ENCODE data around the gene FMO1. TPM values are rescaled to one million over a fixed set of nuclear protein-coding genes. Genes with fewer than 3 reads are reported as not detected.

The FMO1 gene, protein sequence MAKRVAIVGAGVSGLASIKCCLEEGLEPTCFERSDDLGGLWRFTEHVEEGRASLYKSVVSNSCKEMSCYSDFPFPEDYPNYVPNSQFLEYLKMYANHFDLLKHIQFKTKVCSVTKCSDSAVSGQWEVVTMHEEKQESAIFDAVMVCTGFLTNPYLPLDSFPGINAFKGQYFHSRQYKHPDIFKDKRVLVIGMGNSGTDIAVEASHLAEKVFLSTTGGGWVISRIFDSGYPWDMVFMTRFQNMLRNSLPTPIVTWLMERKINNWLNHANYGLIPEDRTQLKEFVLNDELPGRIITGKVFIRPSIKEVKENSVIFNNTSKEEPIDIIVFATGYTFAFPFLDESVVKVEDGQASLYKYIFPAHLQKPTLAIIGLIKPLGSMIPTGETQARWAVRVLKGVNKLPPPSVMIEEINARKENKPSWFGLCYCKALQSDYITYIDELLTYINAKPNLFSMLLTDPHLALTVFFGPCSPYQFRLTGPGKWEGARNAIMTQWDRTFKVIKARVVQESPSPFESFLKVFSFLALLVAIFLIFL
- total RNA-seq (under 1 TPM in 2 of 4 donors, not detected in 2; 0.30 TPM), polyA plus RNA-seq (under 1 TPM in 2 of 3 donors, not detected in 1; 0.03 to 0.19 TPM)
- long read RNA-seq, donor 1: 0 reads
- long read RNA-seq, donor 2: 0 reads

DNA sequence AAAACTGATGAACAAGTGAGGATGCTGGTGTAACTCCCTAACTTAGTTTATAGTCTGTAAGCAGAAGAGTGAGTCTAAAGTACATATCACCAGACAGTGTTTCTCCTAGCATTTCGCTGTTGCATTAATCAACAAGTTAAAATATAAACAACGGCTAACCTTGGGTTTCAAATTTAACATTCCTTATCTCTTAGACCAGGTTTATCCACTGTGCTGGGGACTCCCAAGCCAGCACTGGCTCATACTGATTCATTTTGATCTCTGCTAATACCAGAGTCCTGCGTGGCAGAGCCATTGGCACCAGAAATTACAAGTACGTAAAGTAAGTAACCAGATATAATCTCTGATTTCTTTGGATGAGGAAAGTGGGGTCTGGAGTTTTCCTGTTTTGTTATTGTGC lies at the start of gene FMO1:
FMO1 (plus strand) TSS at position 193 of the 400 bp plus-strand sequence. CDS start 9,594 bp downstream, outside the sequence.
- Histone ChIP-seq H3K27ac (no peak within 1 kb of the TSS), H3K27me3 (ENCODE audit: insufficient read depth in 3 of 3, low read length in 2 of 3) (peaks cover 0 to 13% (median 0%) of the 10 kb centered on the region in 3 donors), H3K4me1 (no peaks in the 10 kb centered on the region), H3K4me3 (no peak within 1 kb of the TSS), H3K36me3 (ENCODE audit: insufficient read depth in 1 of 2, low read depth in 1 of 2) (no peaks in the 10 kb centered on the region), H3K9me3 (no peaks in the 10 kb centered on the region)
- TF ChIP-seq, protein P1, sequence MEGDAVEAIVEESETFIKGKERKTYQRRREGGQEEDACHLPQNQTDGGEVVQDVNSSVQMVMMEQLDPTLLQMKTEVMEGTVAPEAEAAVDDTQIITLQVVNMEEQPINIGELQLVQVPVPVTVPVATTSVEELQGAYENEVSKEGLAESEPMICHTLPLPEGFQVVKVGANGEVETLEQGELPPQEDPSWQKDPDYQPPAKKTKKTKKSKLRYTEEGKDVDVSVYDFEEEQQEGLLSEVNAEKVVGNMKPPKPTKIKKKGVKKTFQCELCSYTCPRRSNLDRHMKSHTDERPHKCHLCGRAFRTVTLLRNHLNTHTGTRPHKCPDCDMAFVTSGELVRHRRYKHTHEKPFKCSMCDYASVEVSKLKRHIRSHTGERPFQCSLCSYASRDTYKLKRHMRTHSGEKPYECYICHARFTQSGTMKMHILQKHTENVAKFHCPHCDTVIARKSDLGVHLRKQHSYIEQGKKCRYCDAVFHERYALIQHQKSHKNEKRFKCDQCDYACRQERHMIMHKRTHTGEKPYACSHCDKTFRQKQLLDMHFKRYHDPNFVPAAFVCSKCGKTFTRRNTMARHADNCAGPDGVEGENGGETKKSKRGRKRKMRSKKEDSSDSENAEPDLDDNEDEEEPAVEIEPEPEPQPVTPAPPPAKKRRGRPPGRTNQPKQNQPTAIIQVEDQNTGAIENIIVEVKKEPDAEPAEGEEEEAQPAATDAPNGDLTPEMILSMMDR (IDR thresholded peaks at IDR 0.05): no peak
- no peak for DNase-seq
- intact Hi-C loops (cut with DNase I): loop anchor here in 1 of 2 donors (5.0 kb wide), 1 partner anchor 64 kb away; the partner anchor contains the start of gene FMO4
- ATAC-seq: no peak
- 71 to 76% (median 74%) methylated on average over 4 of the region's 4 CpGs for WGBS, 3 donors

DNA sequence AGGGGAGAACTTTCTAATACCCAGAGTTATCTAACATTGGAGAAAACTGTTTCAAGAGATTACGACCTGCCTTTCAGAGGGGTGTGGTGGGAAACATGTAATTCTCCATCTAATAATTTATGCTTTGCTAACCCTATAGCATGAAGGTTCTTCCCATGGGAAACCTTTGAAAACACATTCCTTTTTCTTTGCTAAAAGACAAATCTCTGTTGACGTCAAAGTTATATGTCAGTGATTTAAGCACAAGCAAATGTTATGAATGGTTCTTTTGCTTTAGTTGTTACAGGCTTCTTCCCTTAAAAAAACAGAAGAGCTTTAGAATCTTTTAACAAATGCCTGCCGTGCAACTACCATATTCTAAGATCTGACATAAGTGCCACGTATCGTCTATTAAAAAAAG lies 44.0 kb upstream of the FMO1 start:
- peaks cover 0 to 37% of the 10 kb centered on the region in 2 donors for H3K36me3 ChIP-seq (ENCODE audit: insufficient read depth in 1 of 2, low read depth in 1 of 2)
- TF ChIP-seq, protein P1 (IDR thresholded peaks at IDR 0.05): no peak
- ATAC-seq (no peak), DNase-seq (no peak)
- no peaks in the 10 kb centered on the region for H3K4me1 ChIP-seq
- H3K4me3 ChIP-seq: no peak overlapping the region
- WGBS, 3 donors: 80 to 84% (median 81%) methylated on average over 5 of the region's 5 CpGs
- no peak overlapping the region for H3K27ac ChIP-seq
- intact Hi-C loops (cut with DNase I): no loop called here
- no peaks in the 10 kb centered on the region for H3K27me3 ChIP-seq (ENCODE audit: insufficient read depth in 3 of 3, low read length in 2 of 3)
- no peaks in the 10 kb centered on the region for H3K9me3 ChIP-seq

DNA sequence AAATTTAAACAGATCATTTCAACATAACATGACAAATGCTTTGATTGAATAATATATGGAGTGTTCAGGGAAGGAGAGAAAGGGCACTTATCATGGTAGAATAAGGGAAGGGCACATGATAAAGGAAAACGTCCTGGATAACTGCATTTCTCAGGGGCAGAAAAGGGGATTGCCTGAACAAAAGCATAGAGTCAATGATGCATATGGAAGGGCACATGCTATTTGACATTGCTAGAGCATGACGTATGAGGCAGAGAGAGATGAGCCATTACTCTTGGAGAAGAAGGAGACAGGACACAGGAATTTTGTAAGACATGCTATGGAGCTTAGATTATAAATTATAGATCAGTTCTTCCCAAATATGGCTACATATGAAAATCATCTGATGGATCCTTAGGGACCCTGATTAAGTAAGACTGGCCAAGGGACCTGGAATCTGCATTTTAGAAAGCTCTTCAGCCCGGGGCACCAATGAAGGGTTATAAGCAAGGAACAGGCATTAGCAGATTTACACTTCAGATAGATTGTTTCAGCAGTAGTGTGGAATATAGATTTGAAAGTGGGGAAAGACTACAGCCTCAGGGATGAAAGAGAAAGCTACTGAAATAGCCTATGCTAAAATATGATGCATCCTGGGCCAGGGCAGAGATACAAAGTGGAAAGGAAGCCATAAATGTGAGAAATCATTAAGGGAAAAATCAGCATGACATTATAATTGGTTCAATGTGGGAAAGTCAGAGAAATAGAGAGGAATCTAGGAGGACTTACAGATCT lies 41.9 kb upstream of the FMO1 start:
- DNase-seq (no peak), ATAC-seq (no peak)
- no peak overlapping the region for H3K27ac ChIP-seq
- 75 to 84% (median 79%) methylated on average over 3 of the region's 3 CpGs for WGBS, 3 donors
- intact Hi-C loops (cut with DNase I): no loop called here
- H3K9me3 ChIP-seq: no peaks in the 10 kb centered on the region
- peaks cover 0 to 25% of the 10 kb centered on the region in 2 donors for H3K36me3 ChIP-seq (ENCODE audit: insufficient read depth in 1 of 2, low read depth in 1 of 2)
- TF ChIP-seq, protein P1 (IDR thresholded peaks at IDR 0.05): no peak
- H3K4me1 ChIP-seq: no peaks in the 10 kb centered on the region
- no peaks in the 10 kb centered on the region for H3K27me3 ChIP-seq (ENCODE audit: insufficient read depth in 3 of 3, low read length in 2 of 3)
- no peak overlapping the region for H3K4me3 ChIP-seq

DNA sequence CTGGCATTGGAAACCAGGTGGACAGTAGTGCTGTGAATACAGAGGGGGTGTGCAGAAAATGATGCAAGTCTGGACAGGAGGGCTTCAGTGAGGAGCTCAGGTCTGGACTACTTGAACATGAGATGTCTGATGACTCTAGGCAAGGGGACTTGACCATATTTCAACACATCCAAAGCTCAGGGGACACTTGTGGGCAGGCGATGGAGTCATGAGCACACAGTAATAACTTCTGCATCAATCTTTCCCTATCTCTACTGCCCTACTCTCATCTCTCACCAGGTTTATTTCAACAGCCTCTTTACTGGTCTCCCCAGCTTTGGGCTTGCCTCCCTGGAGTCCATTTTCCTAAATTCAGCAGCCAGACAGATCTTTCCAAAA lies 41.3 kb upstream of the FMO1 start:
- DNase-seq: peak; percentile 56 to 66
- H3K36me3 ChIP-seq (ENCODE audit: insufficient read depth in 1 of 2, low read depth in 1 of 2): peaks cover 0 to 25% of the 10 kb centered on the region in 2 donors
- TF ChIP-seq, protein P1 (IDR thresholded peaks at IDR 0.05): no peak

More for the DNA sequence above, 41.3 kb upstream of the FMO1 start:
- Histone ChIP-seq H3K27ac (no peak overlapping the region), H3K4me3 (no peak overlapping the region), H3K4me1 (no peaks in the 10 kb centered on the region), H3K9me3 (no peaks in the 10 kb centered on the region), H3K27me3 (ENCODE audit: insufficient read depth in 3 of 3, low read length in 2 of 3) (no peaks in the 10 kb centered on the region)
- ATAC-seq: peak in 3 of 4 donors; percentile 44 to 65 (median 45)
- intact Hi-C loops (cut with DNase I): no loop called here
- WGBS, 3 donors: 87 to 88% (median 87%) methylated on average over 1 of the region's 1 CpG
